Mononuclear cell (primary cell): ENCODE data around the gene CYP11A1. TPM values are rescaled to one million over a fixed set of nuclear protein-coding genes. Genes with fewer than 3 reads are reported as not detected.

ENCODE experiments used
- total RNA-seq: library from RNA; depleted of rRNA; stranded (reverse); fragments of >200 nt; gene quantifications from one replicate; pipeline ENCODE4 v1.2.3, GENCODE V29; 2012

Gene CYP11A1
- total RNA-seq, 1 donor = 0.42 TPM

Other genes starting within 250 kb of the CYP11A1 start
- not detected for gene ISLR2, start 237.1 kb downstream of the CYP11A1 start, total RNA-seq
- not detected for gene ISLR, start 193.9 kb downstream of the CYP11A1 start, total RNA-seq
- not detected for gene STRA6, start 164.9 kb downstream of the CYP11A1 start, total RNA-seq
- not detected for gene CCDC33, start 131.3 kb downstream of the CYP11A1 start, total RNA-seq
- 5.9 TPM for gene SEMA7A, start 66.3 kb upstream of the CYP11A1 start, total RNA-seq
- gene UBL7, start 93.5 kb upstream of the CYP11A1 start, total RNA-seq = 23.1 TPM
- 36.4 TPM for gene ARID3B, start 173.6 kb upstream of the CYP11A1 start, total RNA-seq
- gene CLK3, start 248.2 kb upstream of the CYP11A1 start, total RNA-seq = 158 TPM